Islet precursor cell (in vitro differentiated cells): Measurements from ENCODE around the gene IGFALS.

Experiments
- DNase-seq: peaks from one replicate; pipeline ENCODE4 v3.0.0-alpha.2; 2018

Gene IGFALS

DNA sequence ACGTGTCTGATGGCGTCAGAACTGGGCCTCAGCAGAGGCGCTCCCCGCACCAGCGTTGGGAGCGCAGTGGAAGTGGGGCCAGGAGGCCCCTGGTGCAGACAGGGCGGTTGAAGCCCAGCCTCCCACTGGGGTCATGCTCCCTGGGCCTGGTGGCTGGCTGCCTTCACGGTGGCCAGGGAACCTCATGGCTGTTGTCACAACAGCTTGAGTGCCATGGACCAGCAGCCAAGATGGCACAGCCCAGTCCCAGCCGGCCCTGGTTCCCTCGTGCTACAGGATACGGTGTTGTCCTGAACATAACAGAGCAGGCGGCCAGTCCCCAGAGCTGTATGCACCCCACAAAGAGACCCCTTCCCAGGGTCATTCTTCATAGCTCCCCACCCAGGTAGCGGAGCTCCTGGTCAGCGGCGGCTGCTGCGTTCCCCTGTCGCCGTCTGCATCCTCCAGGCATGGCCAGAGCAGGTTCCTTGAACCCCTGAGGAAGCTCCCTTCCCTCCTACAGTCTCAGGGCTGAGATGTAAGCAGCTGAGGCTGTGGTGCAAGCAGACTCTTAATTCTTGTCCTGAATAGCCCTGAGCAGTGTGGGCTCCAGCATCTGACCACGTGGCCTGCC lies 51.8 kb downstream of the IGFALS start:
- DNase-seq = no peak

DNA sequence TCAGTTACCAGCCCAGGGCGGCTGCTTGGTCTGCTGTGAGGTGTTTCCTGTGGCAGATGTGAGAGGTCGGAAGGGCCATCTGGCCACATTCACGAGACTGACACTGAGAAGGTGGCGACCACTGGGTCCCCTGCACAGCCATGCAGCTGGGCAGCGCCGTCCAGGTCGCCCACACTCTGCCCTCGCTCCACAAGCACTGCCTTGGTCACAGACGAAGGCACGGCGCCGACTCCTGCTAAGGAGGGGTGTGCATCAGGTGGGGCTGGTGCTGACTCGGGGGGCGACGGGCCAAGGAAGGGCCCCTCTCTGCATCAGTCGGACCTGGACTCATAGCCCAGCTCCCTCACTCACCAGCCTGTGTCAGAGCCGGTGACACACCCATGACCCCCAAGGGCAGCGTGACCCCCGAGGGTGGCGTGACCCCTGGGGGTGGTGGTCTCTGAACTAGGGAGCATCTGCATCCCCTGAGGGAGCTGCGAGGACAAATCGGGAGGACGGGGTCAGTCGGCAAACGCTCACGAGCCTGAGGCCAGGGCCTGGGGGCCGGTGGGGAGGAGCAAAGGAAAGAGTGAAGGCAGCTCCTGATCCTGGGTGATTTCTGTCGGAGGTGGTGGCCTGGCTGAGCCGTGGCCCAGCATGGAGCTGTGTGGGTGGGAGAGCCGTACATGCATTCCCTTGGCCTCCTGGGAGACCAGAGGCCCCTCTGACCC lies 52.6 kb downstream of the IGFALS start:
- DNase-seq = peak; percentile 46
